Body of pancreas (tissue), 4 donors: Measurements from ENCODE around the gene ZNF281.

ENCODE experiments used
- CTCF ChIP-seq, 7 experiments: fragments of 450-650 bp in 4 of 7; fragments of 200-600 bp in 3 of 7; sonication (generic) in 3 of 7; IDR thresholded peaks; one replicate each; pipeline ENCODE4 v1.5.1; 2016 to 2019; ENCODE audit warnings: antibody characterized with exemption in 7 of 7
- POLR2A ChIP-seq, 3 donors: fragments of 450-650 bp; IDR thresholded peaks; one replicate each; pipeline ENCODE4 v1.6.1; 2016; ENCODE audit warnings: antibody characterized with exemption in 3 of 3, mild to moderate bottlenecking in 2 of 3

- TF ChIP-seq CTCF (IDR thresholded peaks at IDR 0.05): no peak
- TF ChIP-seq POLR2A (IDR thresholded peaks at IDR 0.05): no peak
Observed at GRCh38 chr1:200355801-200356200, 54.0 kb downstream of the ZNF281 start.
